Measurements from ENCODE around the gene SPATA25. TPM values are rescaled to one million over a fixed set of nuclear protein-coding genes. Genes with fewer than 3 reads are reported as not detected.
A peak's percentile ranks its signal among the peaks of the same experiment; 100 is the strongest.
"Not testable (repeated sequence)": the region's sequence is repeated elsewhere in the genome, so short reads cannot be mapped to it uniquely, and the experiment has no call there.

Gene SPATA25
- total RNA-seq, 4 donors from 2014 or later = 1.9 to 12.9 (median 6.4) TPM; not detected in 1

- Histone ChIP-seq H3K27ac (peak overlapping the region; percentile 100), H3K4me3 (peak overlapping the region; percentile 86), H3K36me3 (peaks cover 16% of the 10 kb centered on the region), H3K4me1 (peaks cover 38% of the 10 kb centered on the region), H3K9me3 (no peaks in the 10 kb centered on the region), H3K27me3 (no peaks in the 10 kb centered on the region)
- 43% methylated on average over 13 of the region's 22 CpGs for WGBS
- DNase-seq (ENCODE audit: low spot score in 2 of 2) = peak in 1 of 2 donors; percentile 84
- TF ChIP-seq CTCF (IDR thresholded peaks at IDR 0.05) = peak in 1 of 2 donors; percentile 15
- TF ChIP-seq POLR2AphosphoS5 (IDR thresholded peaks at IDR 0.05) = no peak
Observed at GRCh38 chr20:45933266-45934045, 46.0 kb upstream of the SPATA25 start.

GRCh38 chr20:45931680-45932079, 44.3 kb upstream of the SPATA25 start:
- not testable (repeated sequence) for H3K27me3 ChIP-seq; H3K36me3 ChIP-seq; H3K27ac ChIP-seq; H3K4me3 ChIP-seq; H3K9me3 ChIP-seq; DNase-seq (ENCODE audit: low spot score in 2 of 2)
- peaks cover 28% of the 10 kb centered on the region for H3K4me1 ChIP-seq
- WGBS = 94% methylated on average over 17 of the region's 17 CpGs

GRCh38 chr20:45927071-45927878, 39.9 kb upstream of the SPATA25 start:
- H3K27ac ChIP-seq = no peak overlapping the region

GRCh38 chr20:45926731-45927070, 39.3 kb upstream of the SPATA25 start:
- H3K36me3 ChIP-seq = no peaks in the 10 kb centered on the region
- TF ChIP-seq POLR2AphosphoS5 (IDR thresholded peaks at IDR 0.05) = no peak
- no peak for TF ChIP-seq CTCF (IDR thresholded peaks at IDR 0.05)
- TF ChIP-seq POLR2A (IDR thresholded peaks at IDR 0.05) = no peak
- TF ChIP-seq EP300 (IDR thresholded peaks at IDR 0.05) = no peak
- DNase-seq (ENCODE audit: low spot score in 2 of 2) = no peak
- H3K9me3 ChIP-seq = no peaks in the 10 kb centered on the region
- peaks cover 23% of the 10 kb centered on the region for H3K4me1 ChIP-seq
- no peak overlapping the region for H3K27ac ChIP-seq
- 74% methylated on average over 2 of the region's 2 CpGs for WGBS
- H3K27me3 ChIP-seq = no peaks in the 10 kb centered on the region
- no peak overlapping the region for H3K4me3 ChIP-seq

More at GRCh38 chr20:45927071-45927878, 39.9 kb upstream of the SPATA25 start:
- DNase-seq (ENCODE audit: low spot score in 2 of 2) = no peak
- TF ChIP-seq EP300 (IDR thresholded peaks at IDR 0.05) (no peak), POLR2A (IDR thresholded peaks at IDR 0.05) (no peak), CTCF (IDR thresholded peaks at IDR 0.05) (no peak), POLR2AphosphoS5 (IDR thresholded peaks at IDR 0.05) (no peak)
- no peaks in the 10 kb centered on the region for H3K9me3 ChIP-seq
- H3K4me1 ChIP-seq = peaks cover 23% of the 10 kb centered on the region
- WGBS = 88% methylated on average over 14 of the region's 14 CpGs
- no peaks in the 10 kb centered on the region for H3K27me3 ChIP-seq
- H3K36me3 ChIP-seq = no peaks in the 10 kb centered on the region
- H3K4me3 ChIP-seq = no peak overlapping the region

- no peak for DNase-seq (ENCODE audit: low spot score in 2 of 2)
- no peak overlapping the region for H3K4me3 ChIP-seq
- no peaks in the 10 kb centered on the region for H3K27me3 ChIP-seq
- no peaks in the 10 kb centered on the region for H3K9me3 ChIP-seq
- 68% methylated on average over 6 of the region's 9 CpGs for WGBS
- H3K36me3 ChIP-seq = no peaks in the 10 kb centered on the region
- TF ChIP-seq POLR2A (IDR thresholded peaks at IDR 0.05) (no peak), EP300 (IDR thresholded peaks at IDR 0.05) (no peak), CTCF (IDR thresholded peaks at IDR 0.05) (no peak), POLR2AphosphoS5 (IDR thresholded peaks at IDR 0.05) (no peak)
- H3K27ac ChIP-seq = no peak overlapping the region
- H3K4me1 ChIP-seq = peaks cover 23% of the 10 kb centered on the region
Observed at GRCh38 chr20:45925821-45926506, 38.5 kb upstream of the SPATA25 start.
